Testis (tissue), 3 donors: Measurements from ENCODE around the gene MYL7. TPM values are rescaled to one million over a fixed set of nuclear protein-coding genes. Genes with fewer than 3 reads are reported as not detected.
"Not testable (repeated sequence)": the region's sequence is repeated elsewhere in the genome, so short reads cannot be mapped to it uniquely, and the experiment has no call there.

Source experiments
- DNase-seq: peaks from one replicate; pipeline ENCODE4 v3.0.0-alpha.2; 2019
- H3K27ac ChIP-seq, 2 donors: fragments of 200-600 bp; sonication (generic); one replicate each; pipeline ENCODE4 v1.5.1; 2019
- H3K27me3 ChIP-seq: fragments of 200-600 bp; sonication (generic); one replicate; pipeline ENCODE4 v1.5.1; 2019
- H3K36me3 ChIP-seq: fragments of 200-600 bp; sonication (generic); one replicate; pipeline ENCODE4 v1.5.1; 2017; ENCODE audit warnings: low read depth; ENCODE audit errors: missing control alignments
- H3K4me1 ChIP-seq: fragments of 200-600 bp; sonication (generic); one replicate; pipeline ENCODE4 v1.5.1; 2019
- H3K4me3 ChIP-seq, 2 donors: fragments of 200-600 bp; sonication (generic); one replicate each; pipeline ENCODE4 v1.5.1; 2017 to 2019
- H3K9me3 ChIP-seq: fragments of 200-600 bp; sonication (generic); one replicate; pipeline ENCODE4 v1.5.1; 2017
- POLR2A ChIP-seq: fragments of 450-650 bp; IDR thresholded peaks from one replicate; pipeline ENCODE4 v1.6.1; 2017; ENCODE audit warnings: antibody characterized with exemption, mild to moderate bottlenecking, moderate library complexity
- WGBS, 2 donors: methylation state at CpG; one replicate each; pipeline ENCODE4 v1.1.5; 2018; 5-methylcytosine and 5-hydroxymethylcytosine counted together
- intact Hi-C: fragments of 100-400 bp; cut with DNase I; formaldehyde crosslinking; loops from one replicate; pipeline ENCODE4 v1.15.1; 2023; ENCODE audit warnings: low total_unique reads
- polyA plus RNA-seq: library from polyadenylated mRNA; stranded (reverse); fragments of 350-450 nt; fragmentation: Illumina TruSeq; extraction: RNeasy Lipid Tissue Mini Kit (QIAGEN cat#74804); gene quantifications from one replicate; pipeline ENCODE4 v1.2.3, GENCODE V29; 2014; ENCODE audit warnings: low read depth, low replicate concordance; ENCODE audit not compliant: insufficient read depth
- total RNA-seq, 2 donors: library from RNA; depleted of rRNA; stranded (reverse); fragments of >200 nt; gene quantifications; one replicate each; pipeline ENCODE4 v1.2.3, GENCODE V29; 2016
- TF ChIP-seq, protein P1 (sequence below), 3 experiments: fragments of 450-650 bp in 2 of 3; fragments of 200-600 bp in 1 of 3; sonication (generic) in 1 of 3; IDR thresholded peaks; one replicate each; pipeline ENCODE4 v1.5.1; 2016 to 2019; ENCODE audit warnings: antibody characterized with exemption in 3 of 3, mild to moderate bottlenecking in 2 of 3, moderate library complexity in 1 of 3

MYL7 gene
- total and polyA plus RNA-seq, 3 donors from 2014 or later = 1.5 to 1.7 TPM; not detected in 1

DNA sequence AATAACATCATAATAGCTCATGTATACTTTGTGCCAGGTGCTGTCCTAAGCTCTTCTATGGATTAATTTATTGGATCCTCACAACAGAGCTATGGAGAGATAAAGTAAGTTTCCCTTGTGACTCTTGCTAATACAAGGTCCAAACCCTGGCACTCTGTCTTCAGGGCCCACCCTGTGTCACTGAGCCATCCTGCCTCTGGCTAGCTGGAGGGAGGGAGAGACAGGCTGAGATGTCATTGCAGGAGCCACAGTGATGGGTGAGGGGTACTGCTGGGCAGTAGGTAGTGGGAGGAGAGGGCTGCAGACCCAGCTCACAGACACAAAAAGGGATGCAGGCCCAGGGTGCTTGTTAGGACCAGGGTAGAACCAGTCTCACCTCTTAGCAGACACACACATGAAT, 31.2 kb upstream of the MYL7 start:
- intact Hi-C loops = no loop called here
- Histone ChIP-seq H3K27ac (no peak overlapping the region), H3K9me3 (no peaks in the 10 kb centered on the region), H3K4me3 (no peak overlapping the region), H3K27me3 (no peaks in the 10 kb centered on the region), H3K4me1 (no peaks in the 10 kb centered on the region), H3K36me3 (no peaks in the 10 kb centered on the region)
- TF ChIP-seq POLR2A = no peak
- TF ChIP-seq, protein P1, sequence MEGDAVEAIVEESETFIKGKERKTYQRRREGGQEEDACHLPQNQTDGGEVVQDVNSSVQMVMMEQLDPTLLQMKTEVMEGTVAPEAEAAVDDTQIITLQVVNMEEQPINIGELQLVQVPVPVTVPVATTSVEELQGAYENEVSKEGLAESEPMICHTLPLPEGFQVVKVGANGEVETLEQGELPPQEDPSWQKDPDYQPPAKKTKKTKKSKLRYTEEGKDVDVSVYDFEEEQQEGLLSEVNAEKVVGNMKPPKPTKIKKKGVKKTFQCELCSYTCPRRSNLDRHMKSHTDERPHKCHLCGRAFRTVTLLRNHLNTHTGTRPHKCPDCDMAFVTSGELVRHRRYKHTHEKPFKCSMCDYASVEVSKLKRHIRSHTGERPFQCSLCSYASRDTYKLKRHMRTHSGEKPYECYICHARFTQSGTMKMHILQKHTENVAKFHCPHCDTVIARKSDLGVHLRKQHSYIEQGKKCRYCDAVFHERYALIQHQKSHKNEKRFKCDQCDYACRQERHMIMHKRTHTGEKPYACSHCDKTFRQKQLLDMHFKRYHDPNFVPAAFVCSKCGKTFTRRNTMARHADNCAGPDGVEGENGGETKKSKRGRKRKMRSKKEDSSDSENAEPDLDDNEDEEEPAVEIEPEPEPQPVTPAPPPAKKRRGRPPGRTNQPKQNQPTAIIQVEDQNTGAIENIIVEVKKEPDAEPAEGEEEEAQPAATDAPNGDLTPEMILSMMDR (IDR thresholded peaks at IDR 0.05) = no peak
- DNase-seq = no peak

- DNase-seq, H3K27ac ChIP-seq, H3K4me1 ChIP-seq, H3K4me3 ChIP-seq, H3K27me3 ChIP-seq, intact Hi-C loops, H3K36me3 ChIP-seq, H3K9me3 ChIP-seq: not testable (repeated sequence)
- WGBS, 2 donors = 93 to 94% methylated on average over 9 of the region's 9 CpGs
These were observed 30.8 kb upstream of the MYL7 start for GRCh38 chr7:44171901-44172300.

GRCh38 chr7:44167920-44168319, 26.8 kb upstream of the MYL7 start:
- intact Hi-C loops = no loop called here
- TF ChIP-seq POLR2A = no peak
- TF ChIP-seq, protein P1 (IDR thresholded peaks at IDR 0.05) = no peak
- DNase-seq = no peak

DNA sequence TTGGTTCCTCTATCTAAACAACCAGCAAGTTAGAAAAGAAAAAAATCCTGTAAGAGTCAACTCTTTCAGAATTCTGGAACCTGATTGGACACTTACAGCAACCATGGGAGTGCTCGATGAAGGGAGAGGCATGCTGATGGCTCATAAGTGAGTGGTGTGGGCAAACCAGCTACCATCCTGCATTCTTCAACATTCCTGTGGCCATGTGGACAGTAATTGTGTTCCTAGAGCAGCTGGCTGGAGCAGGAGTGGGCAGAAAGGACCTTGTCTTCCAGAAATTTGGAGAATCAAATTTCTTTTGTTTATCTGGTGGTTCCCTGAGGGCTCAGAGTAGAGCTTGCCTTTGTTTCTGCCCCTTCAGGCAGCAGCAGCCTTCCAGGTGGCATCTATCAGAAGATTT, 22.5 kb upstream of the MYL7 start:
- Histone ChIP-seq H3K27me3 (no peaks in the 10 kb centered on the region), H3K4me1 (no peaks in the 10 kb centered on the region), H3K4me3 (no peak overlapping the region), H3K9me3 (no peaks in the 10 kb centered on the region), H3K36me3 (no peaks in the 10 kb centered on the region), H3K27ac (no peak overlapping the region)
- no peak for DNase-seq
- TF ChIP-seq POLR2A = no peak
- TF ChIP-seq, protein P1 (IDR thresholded peaks at IDR 0.05) = no peak
- intact Hi-C loops = no loop called here
- WGBS, 2 donors = 54 to 58% methylated on average over 1 of the region's 1 CpG

More at GRCh38 chr7:44167920-44168319, 26.8 kb upstream of the MYL7 start:
- Histone ChIP-seq H3K36me3 (no peaks in the 10 kb centered on the region), H3K27me3 (no peaks in the 10 kb centered on the region), H3K4me3 (no peak overlapping the region), H3K4me1 (no peaks in the 10 kb centered on the region), H3K9me3 (no peaks in the 10 kb centered on the region), H3K27ac (no peak overlapping the region)

- intact Hi-C loops = no loop called here
- no peaks in the 10 kb centered on the region for H3K27me3 ChIP-seq
- no peaks in the 10 kb centered on the region for H3K36me3 ChIP-seq
- no peak for DNase-seq
- no peak for TF ChIP-seq POLR2A
- TF ChIP-seq, protein P1 (IDR thresholded peaks at IDR 0.05) = no peak
- H3K9me3 ChIP-seq = no peaks in the 10 kb centered on the region
- WGBS, 2 donors = 88% methylated on average over 1 of the region's 1 CpG; no CpG with 5 or more reads in 1 of the 2 donors
- H3K4me3 ChIP-seq = no peak overlapping the region
- no peak overlapping the region for H3K27ac ChIP-seq
- no peaks in the 10 kb centered on the region for H3K4me1 ChIP-seq
These were observed 21.8 kb upstream of the MYL7 start for GRCh38 chr7:44162785-44163395.
